Activated T-cell treated with anti-CD3 and anti-CD28 coated beads for 4 hours (primary cell): ENCODE data around the gene RALA.
"Not testable (repeated sequence)": the region's sequence is repeated elsewhere in the genome, so short reads cannot be mapped to it uniquely, and the experiment has no call there.

Source experiments
- DNase-seq: peaks from one replicate; pipeline ENCODE4 v3.0.0-alpha.2; 2020

RALA gene

DNA sequence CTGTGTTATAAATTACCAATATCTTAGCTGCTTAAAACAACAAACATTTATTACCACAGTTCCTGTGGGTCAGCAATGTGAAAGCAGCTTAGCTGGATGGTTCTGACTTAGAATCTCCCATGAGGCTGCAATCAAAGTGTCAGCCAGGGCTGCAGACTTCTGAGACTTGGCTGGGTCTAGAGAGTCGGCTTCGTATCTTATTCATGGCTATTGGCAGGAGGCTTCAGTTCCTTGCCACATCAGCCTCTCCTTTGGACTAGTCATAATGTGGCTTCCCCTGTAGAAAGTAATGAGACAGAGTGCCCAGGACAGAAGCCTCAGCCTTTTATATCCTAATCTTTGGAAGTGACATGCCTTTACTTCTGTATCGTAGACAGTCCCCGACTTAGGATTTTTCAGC lies 27.3 kb downstream of the RALA start:
- DNase-seq: no peak

DNA sequence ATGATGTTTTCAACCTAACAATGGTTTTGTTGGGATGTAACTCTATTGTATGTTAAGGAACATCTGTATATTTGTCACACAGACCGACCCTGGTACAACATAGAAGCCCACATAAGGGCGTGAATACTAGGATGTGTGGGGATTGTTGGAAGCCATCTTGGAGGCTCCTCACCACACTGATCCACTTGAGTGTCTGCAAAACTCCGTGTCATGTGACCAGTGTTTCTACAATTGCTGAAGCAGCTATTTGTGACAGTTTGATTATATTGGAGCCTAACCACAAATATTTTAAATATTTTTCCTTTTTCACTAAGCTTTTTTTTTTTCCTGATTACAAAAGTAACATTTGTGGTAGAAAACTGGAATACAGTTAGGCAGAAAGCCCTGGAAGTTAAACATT lies 27.9 kb downstream of the RALA start:
- no peak for DNase-seq

DNA sequence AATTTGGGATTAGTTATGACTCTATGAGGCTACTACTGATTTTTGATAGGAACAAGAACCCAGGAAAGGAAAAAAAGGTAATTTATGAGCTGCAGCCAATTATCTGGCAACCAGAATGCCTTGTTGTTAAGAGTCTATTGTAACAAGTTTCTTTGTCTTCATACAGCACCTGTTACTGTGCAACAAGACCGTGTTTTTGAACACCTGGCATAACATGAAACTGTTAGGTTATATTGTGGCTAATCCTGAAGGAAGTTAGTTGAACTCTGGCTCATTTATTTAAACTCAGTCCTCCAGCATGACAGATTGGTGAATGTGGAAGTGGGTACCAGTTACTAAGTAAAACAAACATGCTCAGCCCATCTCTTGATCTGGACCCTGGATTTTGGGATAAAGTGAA lies 33.0 kb downstream of the RALA start:
- no peak for DNase-seq

DNA sequence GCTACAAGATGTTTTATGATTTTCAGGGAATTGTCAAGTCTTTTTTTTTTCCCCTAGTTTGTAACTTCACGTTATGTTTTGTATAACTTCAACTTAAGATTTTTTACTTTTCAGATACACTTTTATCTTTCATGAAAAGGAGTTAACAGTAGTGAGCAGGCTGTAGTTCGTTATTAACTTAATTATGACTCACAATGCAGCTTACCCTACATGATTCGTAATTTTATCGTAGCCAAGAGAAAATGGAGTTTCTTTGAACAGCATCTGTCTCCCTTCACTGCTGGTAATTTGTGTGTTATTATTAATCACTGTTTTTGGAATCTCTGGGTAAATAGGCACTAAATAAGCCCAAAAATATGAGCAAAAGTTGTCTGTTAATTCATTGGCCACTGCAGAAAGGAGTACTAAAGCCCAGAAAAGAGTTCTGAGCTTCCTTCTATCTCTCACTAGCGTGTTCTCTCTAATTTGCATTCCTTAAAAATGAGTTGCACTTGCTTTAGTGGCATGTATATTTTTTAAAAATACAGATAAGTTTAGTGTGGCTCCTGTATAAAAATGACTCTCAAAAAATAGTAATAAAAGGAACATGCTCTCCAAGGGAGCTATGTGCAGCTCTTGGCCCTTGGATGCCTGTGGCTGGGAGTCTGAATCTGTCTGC lies 36.1 kb downstream of the RALA start:
- no peak for DNase-seq

DNA sequence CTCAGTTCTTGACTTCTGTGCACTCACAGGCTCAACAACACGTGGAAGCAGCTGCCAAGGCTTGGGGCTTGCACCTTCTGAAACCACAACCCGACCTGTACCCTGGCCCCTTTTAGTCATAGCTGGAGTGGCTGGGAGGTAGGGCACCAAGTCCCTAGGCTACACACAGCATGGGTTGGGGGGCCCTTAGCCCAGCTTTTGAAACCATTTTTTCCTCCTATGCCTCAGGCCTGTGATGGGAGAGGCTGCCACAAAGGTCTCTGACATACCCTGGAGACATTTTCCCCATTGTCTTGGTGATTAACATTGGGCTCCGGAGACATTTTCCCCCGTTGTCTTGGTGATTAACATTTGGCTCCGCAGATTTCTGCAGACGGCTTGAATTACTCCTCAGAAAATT lies 38.6 kb downstream of the RALA start:
- no peak for DNase-seq

DNA sequence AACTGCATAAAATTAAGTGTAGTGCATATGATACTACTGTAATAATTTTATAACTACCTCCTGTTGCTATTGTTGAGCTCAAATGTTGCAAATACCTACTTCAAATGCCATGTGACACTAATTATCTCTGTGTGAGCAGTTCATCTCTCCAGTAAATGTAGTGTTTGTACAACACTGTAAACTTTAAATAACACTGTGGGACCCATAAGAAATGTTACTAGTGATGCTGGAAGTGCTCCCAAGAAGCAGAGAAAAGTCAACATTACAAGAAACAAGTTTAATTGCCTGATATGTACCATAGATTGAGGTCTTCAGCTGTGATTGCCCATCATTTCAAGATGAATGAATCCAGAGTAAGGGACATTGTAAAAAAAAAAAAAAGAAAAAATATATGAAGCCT lies 39.9 kb downstream of the RALA start:
- no peak for DNase-seq

DNA sequence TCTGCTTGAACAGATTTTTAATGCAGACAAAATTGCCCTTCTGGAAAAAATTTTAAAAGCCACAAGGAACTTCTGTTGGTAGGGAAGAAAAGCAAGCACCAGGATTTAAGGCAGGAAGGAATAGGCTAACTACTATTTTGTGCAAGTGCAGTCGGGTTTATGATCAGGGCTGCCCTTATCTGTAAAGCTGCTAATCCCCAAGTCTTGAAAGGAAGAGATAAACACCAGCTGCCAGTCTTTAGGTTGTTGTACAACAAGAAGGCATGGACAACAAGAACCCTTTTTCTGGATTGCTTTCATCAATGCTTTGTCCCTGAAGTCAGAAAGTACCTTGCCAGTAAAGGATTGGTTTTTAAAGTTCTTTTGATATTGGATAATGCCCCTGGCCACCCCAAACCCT lies 40.7 kb downstream of the RALA start:
- no peak for DNase-seq

DNA sequence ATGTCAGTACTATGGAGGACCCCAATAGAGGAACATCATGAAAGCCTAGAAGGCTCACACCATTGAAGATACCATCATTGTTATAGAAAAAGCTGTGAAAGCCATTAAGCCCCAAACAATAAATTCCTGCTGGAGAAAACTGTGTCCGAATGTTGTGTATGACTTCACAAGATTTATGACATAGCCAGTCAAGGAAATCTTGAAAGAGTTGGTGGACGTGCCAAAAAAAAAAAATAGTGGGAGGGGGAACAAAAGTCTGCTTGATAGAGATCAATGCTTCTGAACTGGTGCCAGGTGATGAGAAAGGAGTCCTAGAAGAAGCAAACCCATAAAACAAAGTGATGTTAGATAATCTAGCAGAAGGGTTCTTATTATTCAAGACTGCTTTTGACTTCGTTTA lies 41.2 kb downstream of the RALA start:
- no peak for DNase-seq

DNA sequence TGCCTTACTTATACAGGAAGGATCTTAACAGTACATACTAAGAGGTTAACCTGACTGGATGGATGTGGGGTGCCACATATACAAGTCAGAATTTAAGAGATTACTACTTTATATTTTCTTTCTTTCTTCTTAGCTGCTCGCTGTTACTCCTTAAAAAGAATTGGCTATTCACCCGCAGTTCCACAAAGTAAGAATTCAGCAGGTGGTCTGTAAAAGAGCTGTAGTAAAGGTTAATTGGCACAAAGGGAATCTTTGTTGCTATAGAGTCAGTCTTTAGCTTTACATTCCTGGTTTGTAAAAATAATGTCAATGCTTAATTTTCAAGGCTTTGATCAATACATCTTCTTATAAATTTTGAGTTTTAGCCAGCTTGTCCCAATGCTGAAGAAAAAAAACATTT lies 43.2 kb downstream of the RALA start:
- DNase-seq: no peak

DNA sequence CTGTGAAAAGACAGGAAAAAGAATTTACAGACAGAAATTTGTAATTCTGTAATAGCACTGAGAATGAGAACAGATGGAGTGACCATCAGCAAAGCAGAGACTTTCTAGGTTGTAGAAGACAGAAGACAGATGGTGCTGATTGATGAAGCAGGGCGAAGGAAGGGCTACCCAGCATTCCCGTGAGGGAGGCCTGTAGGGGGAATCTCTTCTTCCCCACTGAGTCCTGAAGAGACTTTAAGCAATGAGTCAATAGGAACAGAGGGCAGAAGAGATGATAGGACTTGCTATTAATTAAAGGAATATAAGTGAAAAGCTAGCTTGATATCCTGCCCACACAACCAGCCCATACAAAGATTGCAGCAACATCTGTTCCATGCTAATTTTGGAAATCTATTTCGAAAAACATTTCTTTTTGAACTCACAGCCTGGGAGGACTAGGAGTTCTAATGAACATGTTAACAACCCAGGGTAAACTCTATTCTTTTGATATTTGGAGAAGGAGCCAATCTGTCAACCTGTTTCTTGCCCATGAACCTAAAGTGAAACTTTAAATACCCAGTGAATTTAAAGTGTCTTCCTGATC lies 44.1 kb downstream of the RALA start:
- DNase-seq: no peak

DNA sequence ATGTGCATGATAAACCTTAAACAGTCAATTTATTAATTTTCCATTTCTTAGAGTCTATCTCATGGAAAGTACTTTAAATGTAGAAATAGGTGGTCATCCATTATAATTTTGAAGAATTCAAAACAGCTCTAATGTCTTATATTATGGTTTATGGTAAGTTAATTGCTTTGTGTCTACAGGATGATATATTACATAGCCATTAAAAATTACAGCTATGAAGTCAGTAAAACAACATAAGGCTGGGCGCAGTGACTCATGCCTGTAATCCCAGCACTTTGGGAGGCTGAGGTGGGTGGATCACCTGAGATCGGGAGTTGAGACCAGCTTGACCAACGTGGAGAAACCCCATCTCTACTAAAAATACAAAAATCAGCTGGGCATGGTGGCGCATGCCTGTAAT lies 44.9 kb downstream of the RALA start:
- not testable (repeated sequence) for DNase-seq

DNA sequence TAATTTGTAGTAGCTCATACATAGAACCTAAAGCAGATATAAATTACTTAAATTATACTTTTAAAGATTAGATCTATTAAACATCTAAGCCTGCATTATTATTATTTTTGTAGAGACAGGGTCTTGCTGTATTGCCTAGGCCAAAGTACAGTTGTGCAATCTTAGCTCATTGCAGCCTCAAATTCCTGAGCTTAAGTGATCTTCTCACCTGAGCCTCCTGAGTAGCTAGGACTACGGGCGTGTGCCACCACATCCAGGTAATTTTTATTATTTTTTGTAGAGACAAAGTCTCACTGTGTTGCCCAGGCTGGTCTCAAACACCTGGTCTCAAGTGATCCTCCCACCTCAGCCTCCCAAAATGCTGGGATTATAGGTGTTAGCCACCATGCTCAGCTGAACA lies 46.7 kb downstream of the RALA start:
- no peak for DNase-seq

DNA sequence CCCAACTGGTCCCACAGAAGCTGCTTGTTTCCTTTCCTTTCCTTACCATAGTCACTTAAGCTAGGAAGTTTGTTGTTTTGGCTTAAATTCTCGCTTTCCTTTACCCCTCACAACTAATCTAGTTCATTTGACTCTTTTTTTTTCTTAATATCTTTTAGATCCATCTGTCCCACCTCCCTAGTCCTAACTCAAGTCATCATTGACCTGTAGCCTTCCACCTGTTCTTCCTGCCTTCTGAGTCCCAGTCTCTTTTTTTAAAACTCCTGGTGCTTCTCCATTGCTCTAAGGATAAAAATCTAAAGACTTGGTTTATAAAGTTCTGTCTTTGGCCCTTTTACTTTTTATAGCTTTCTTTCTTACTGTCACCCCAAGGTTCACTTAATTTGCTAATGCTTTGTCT lies 47.6 kb downstream of the RALA start:
- DNase-seq: no peak

DNA sequence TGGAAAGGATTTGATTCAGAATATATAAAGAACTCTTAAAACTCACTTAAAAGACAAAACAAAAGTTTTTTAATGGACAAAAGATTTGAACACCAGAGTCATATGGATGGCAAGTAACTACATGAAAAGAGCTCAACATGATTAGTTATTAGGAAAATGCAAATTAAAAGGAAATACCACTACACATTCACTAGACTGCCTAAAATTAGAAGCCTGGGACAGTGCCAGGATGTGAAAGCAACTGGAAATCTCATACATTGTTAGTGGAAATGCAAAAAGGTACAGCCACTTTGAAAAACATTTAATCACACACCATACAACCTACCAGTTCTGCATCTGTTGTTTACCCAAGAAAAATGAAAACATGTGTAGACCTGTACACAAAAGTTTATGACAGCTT lies 48.8 kb downstream of the RALA start:
- no peak for DNase-seq

DNA sequence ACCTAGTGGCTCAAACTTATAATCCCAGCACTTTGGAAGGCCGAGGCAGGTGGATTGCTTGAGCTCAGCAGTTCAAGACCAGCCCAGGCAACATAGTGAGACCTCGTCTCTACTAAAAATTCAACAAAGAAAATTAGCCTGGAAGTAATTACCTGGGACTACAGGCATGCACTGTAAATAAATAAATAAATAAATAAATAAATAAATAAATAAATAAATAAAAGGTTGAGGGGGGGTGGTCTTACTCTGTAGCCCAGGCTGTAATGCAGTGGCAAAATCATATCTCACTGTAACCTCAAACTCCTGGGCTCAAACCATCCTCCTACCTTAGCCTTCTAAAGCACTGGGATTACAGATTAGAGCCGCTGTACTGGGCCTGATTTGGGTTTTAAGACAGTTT lies 50.5 kb downstream of the RALA start:
- DNase-seq: no peak

DNA sequence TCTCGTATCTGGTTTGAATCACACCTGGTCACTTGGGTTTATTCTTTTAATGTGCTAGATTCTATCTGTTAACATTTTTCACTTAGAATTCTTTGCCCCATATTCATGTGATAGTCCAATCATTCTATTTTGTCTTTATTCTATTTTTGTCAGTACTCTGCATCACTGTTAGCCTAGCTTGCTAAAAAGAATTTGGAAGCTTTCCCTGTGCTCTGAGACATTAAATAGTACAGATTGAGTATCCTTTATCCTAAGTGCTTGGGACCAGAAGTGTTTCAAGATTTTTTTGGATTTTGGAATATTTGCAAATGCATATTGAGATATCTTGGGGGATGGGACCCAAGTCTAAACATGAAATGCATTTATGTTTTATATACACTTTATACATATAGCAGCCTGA lies 51.0 kb downstream of the RALA start:
- no peak for DNase-seq

DNA sequence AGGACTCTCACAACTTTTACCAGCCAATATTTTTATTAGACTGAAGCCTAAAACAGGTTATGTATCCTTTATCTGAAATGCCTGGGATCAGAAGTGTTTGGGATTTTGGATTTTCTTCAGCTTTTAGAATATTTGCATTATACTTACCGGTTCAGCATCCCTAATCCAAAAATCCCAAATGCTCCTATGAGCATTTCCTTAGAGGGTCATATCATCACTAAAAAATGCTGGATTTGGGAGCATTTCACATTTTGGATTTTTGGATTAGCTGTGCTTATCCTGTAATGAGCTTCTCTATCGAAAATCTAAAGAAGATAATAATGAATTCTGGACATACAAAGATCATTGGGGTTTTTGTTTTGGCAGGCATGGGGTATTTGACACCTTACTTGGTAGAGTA lies 53.0 kb downstream of the RALA start:
- DNase-seq: no peak

DNA sequence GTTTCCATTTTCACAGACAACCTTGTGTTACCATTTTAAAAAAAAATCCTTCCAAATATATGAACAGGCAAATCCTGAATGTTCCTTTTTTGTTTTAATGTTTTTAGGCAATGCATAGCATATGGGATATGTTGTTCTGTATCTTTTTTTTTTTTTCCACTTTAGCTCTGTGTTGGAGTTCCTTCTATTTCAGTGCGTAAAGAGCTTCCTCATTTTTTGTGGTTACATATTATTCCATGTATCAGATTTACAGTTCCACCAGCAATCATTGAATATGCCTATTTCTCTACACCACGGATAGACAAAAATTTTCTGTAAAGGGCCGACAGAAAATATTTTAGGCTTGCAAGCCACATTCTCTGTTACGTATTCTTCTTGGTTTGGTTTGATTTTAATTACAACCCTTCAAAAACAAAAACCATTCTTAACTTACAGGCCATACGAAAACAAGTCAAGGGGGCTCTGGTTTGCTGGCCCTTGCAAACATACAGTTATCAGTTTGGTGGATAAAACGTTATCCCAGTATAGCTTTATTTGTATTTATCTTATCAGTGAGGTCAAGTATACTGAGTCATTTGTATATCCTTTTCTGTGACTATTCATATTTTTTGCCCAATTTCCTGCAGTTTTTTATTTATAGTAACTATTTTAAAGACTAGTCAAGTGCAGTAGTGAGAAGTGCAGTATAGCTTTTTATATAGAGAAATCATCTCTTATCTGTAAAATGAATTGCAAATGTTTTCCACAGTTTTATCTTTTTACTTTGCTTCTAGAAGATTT lies 55.7 kb downstream of the RALA start:
- no peak for DNase-seq

DNA sequence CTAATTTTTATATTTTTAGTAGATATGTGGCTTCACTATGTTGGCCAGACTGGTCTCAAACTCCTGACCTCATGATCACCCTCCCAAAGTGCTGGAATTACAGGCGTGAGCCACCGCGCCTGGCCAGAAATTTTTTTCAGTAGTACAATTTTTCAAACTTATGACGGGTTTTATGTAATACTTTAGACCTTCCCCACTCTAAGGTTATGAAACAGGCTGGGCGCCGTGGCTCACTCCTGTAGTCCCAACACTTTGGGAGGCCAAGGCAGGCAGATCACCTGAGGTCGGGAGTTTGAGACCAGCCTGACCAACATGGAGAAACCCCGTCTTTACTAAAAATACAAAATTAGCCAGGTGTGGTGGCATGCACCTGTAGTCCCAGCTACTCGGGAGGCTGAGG lies 56.5 kb downstream of the RALA start:
- DNase-seq: not testable (repeated sequence)

DNA sequence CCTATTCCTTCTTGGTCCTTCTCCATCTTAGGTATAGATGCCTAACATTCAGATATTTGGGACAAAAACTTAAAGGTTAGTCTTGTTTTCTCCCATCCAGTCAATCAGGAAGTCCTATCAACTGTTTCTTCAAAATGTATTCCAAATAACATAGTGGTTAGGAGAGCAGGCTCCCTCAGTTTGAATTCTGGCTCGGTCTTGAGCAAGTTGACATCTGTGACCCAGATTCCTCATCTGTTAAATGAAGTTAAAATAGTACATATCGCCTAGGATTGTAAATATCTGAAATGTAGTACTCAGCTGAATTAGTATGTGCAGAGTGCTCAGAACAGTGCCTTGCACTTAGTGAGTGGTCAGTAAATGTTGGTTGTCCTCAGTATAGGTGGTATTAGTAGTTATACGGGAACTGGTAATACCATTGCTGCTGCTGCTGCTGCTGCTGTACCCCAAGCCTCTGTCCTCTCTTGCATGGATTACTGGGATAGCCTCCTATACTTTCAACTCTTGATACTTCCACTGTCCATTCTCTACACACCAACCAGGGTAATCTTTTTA lies 58.6 kb downstream of the RALA start:
- no peak for DNase-seq

DNA sequence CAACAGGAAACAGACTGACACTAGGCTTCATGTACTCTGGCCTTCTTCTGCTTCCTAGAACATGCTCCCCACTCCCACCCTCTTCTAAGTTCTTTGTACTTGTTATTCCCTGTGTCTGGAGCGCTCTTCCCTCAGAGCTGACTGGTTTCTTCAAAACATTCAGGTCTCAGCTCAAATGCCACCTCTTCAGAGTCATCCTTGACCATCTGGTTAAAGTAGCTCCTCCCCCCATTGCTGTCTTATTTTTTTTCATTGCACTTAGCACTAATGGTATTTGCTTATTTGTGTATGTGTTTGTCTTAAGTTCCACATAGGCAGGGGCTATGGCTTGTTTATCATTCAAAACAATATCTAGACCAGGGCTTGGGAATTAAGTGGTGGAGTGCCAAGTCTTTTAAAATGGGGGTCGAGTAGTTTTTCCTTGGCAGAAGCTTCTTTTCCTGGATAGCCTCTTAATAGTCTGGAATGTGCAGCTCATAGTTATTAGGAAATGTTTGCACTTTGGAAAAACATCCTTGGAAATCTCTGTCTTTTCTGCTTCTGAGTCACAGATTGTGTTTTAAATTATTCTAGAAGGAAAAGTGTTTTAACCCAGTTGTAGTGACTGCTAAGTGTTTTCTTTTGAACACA lies 60.0 kb downstream of the RALA start:
- no peak for DNase-seq

DNA sequence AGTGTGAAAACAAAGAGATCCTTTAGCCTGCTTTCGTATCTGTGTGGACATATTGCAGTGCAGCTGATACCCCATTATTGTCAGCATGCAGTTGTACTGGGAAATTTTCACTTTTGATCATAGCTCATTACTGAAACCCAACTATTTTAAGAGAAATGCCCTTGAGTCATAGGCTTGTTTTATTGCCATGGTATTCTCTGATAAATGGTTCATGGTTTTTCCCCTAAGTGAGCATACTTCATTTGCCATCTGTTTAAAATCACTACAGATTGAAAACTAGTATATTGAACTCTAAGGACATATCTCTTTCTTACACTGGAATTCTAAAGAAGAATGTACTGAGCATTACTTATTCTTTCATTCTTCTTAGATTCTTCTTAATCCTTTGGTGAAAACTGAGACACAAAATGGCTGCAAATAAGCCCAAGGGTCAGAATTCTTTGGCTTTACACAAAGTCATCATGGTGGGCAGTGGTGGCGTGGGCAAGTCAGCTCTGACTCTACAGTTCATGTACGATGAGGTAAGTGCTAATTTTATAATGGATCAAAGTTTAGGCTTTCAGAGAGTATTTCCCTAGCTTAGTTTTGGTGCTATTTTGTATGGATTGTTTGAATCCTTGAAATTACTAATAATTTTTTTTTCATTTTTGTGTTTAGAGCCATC lies 63.0 kb downstream of the RALA start:
- DNase-seq: no peak
